ENCODE results near the gene ALDOB.

The ALDOB gene

DNA sequence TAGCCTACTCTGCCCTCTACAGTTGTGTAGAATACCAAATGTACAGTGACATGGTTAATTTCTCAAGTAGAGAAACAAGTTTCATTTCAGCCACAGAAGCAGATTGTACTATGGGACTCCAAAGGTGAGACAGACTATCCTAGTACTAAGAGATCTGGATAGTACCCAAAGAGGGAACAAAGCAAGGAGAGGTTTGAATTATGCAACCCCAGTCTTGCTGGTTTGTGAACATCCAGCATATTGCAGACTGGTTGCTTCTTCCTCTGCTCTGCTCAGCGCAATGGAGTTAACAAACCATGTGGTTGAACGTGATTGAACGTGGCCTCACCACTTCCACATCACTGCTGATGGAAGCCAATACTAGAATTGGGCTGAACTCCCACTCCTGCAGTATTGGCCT, 43.3 kb upstream of the ALDOB start:
- ChIA-PET CTCF (interaction anchor here (1.4 kb wide), 1 partner anchor 20 kb away, joined by 4 read pairs; no protein-coding TSS in a partner anchor), POLR2A (no interaction called here)
- Histone ChIP-seq H3K4me1 (ENCODE audit: control insufficient read depth, insufficient read depth, low read length) (no peaks in the 10 kb centered on the region), H3K9me3 (ENCODE audit: control insufficient read depth, insufficient read depth, low read depth, low read length) (no peaks in the 10 kb centered on the region), H3K36me3 (ENCODE audit: control insufficient read depth in 2 of 2, insufficient read depth in 1 of 2, low read length in 2 of 2) (peaks cover 0 to 30% of the 10 kb centered on the region in 2 experiments; a peak in 1 of 3 replicates), H3K4me3 (ENCODE audit: low read depth, low read length) (no peak overlapping the region), H3K27ac (ENCODE audit: extremely low read depth, low read depth, low read length) (no peak overlapping the region)
- TF ChIP-seq ZNF510 (tag by site-specific recombination; IDR thresholded peaks at IDR 0.05; ENCODE audit: insufficient replicate concordance) = no peak

DNA sequence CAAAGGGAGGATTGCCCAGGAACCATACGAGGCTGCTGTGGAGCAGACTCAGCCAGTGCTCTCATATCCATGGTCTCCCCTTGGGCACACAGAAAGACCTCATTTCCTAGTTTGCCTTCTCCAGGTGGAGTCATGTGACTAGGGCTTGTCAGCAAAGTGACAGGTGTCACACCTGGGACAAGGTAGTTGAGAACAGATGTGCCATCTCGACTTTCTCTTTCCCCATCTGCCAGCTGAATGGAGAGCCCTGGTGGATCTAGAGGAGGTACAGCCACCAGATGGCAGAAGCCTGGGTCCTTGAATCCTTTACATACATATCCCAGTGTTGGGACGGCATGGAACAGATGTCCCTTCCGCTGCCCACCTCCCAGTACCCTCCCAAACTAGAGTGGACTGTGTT, 42.9 kb upstream of the ALDOB start:
- CTCF ChIA-PET = interaction anchor here (1.1 to 2.2 kb wide), 2 partner anchors 13 to 15 kb away, joined by 5 to 8 read pairs; no protein-coding TSS in a partner anchor
- Histone ChIP-seq H3K4me1 (ENCODE audit: control insufficient read depth, insufficient read depth, low read length) (no peaks in the 10 kb centered on the region), H3K9me3 (ENCODE audit: control insufficient read depth, insufficient read depth, low read depth, low read length) (no peaks in the 10 kb centered on the region), H3K27ac (ENCODE audit: extremely low read depth, low read depth, low read length) (no peak overlapping the region), H3K36me3 (ENCODE audit: control insufficient read depth in 2 of 2, insufficient read depth in 1 of 2, low read length in 2 of 2) (peaks cover 0 to 35% of the 10 kb centered on the region in 2 experiments; a peak in 1 of 3 replicates), H3K4me3 (ENCODE audit: low read depth, low read length) (no peak overlapping the region)
- POLR2A ChIA-PET = no interaction called here
- TF ChIP-seq ZNF274 (IDR thresholded peaks at IDR 0.05; ENCODE audit: low read length) = no peak
- no peak for TF ChIP-seq ZNF274 (tag by site-specific recombination; IDR thresholded peaks at IDR 0.05; ENCODE audit: borderline replicate concordance)
- TF ChIP-seq, protein P1, sequence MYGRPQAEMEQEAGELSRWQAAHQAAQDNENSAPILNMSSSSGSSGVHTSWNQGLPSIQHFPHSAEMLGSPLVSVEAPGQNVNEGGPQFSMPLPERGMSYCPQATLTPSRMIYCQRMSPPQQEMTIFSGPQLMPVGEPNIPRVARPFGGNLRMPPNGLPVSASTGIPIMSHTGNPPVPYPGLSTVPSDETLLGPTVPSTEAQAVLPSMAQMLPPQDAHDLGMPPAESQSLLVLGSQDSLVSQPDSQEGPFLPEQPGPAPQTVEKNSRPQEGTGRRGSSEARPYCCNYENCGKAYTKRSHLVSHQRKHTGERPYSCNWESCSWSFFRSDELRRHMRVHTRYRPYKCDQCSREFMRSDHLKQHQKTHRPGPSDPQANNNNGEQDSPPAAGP (tag by site-specific recombination; IDR thresholded peaks at IDR 0.05) = no peak
- TF ChIP-seq ZNF560 (tag by site-specific recombination; IDR thresholded peaks at IDR 0.05; ENCODE audit: borderline replicate concordance) = no peak
- TF ChIP-seq, protein P2, sequence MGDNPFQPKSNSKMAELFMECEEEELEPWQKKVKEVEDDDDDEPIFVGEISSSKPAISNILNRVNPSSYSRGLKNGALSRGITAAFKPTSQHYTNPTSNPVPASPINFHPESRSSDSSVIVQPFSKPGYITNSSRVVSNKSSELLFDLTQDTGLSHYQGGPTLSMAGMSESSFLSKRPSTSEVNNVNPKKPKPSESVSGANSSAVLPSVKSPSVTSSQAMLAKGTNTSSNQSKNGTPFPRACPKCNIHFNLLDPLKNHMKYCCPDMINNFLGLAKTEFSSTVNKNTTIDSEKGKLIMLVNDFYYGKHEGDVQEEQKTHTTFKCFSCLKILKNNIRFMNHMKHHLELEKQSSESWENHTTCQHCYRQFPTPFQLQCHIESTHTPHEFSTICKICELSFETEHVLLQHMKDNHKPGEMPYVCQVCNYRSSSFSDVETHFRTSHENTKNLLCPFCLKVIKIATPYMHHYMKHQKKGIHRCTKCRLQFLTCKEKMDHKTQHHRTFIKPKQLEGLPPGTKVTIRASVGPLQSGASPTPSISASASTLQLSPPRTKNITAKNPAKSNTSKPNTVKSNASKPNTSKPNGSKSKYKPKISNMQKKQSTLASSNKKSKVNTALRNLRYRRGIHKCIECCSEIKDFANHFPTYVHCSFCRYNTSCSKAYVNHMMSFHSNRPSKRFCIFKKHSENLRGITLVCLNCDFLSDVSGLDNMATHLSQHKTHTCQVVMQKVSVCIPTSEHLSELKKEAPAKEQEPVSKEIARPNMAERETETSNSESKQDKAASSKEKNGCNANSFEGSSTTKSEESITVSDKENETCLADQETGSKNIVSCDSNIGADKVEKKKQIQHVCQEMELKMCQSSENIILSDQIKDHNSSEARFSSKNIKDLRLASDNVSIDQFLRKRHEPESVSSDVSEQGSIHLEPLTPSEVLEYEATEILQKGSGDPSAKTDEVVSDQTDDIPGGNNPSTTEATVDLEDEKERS (tag by site-specific recombination; IDR thresholded peaks at IDR 0.05) = no peak
- TF ChIP-seq ZNF157 (tag by site-specific recombination; IDR thresholded peaks at IDR 0.05) = no peak
- TF ChIP-seq ZNF239 (tag by site-specific recombination; IDR thresholded peaks at IDR 0.05) = no peak
- TF ChIP-seq, protein P3, sequence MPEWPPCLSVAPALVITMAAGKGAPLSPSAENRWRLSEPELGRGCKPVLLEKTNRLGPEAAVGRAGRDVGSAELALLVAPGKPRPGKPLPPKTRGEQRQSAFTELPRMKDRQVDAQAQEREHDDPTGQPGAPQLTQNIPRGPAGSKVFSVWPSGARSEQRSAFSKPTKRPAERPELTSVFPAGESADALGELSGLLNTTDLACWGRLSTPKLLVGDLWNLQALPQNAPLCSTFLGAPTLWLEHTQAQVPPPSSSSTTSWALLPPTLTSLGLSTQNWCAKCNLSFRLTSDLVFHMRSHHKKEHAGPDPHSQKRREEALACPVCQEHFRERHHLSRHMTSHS (tag by site-specific recombination; IDR thresholded peaks at IDR 0.05) = no peak
- TF ChIP-seq ZNF341 (tag by site-specific recombination; IDR thresholded peaks at IDR 0.05; ENCODE audit: low read depth) = no peak
- TF ChIP-seq HOXA7 (CRISPR knock-in tag; IDR thresholded peaks at IDR 0.05; ENCODE audit: borderline replicate concordance) = no peak
- TF ChIP-seq, protein P4, sequence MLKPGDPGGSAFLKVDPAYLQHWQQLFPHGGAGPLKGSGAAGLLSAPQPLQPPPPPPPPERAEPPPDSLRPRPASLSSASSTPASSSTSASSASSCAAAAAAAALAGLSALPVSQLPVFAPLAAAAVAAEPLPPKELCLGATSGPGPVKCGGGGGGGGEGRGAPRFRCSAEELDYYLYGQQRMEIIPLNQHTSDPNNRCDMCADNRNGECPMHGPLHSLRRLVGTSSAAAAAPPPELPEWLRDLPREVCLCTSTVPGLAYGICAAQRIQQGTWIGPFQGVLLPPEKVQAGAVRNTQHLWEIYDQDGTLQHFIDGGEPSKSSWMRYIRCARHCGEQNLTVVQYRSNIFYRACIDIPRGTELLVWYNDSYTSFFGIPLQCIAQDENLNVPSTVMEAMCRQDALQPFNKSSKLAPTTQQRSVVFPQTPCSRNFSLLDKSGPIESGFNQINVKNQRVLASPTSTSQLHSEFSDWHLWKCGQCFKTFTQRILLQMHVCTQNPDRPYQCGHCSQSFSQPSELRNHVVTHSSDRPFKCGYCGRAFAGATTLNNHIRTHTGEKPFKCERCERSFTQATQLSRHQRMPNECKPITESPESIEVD (tag by site-specific recombination; IDR thresholded peaks at IDR 0.05) = no peak
- TF ChIP-seq, protein P5, sequence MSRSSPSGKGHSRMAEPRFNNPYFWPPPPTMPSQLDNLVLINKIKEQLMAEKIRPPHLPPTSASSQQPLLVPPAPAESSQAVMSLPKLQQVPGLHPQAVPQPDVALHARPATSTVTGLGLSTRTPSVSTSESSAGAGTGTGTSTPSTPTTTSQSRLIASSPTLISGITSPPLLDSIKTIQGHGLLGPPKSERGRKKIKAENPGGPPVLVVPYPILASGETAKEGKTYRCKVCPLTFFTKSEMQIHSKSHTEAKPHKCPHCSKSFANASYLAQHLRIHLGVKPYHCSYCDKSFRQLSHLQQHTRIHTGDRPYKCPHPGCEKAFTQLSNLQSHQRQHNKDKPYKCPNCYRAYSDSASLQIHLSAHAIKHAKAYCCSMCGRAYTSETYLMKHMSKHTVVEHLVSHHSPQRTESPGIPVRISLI (tag by site-specific recombination; IDR thresholded peaks at IDR 0.05) = no peak
- no peak for TF ChIP-seq ZNF791 (tag by site-specific recombination; IDR thresholded peaks at IDR 0.05)
- TF ChIP-seq ZNF626 (tag by site-specific recombination; IDR thresholded peaks at IDR 0.05) = no peak

Measured in HEK293 (cell line).